GM19240 (cell line): Measurements from ENCODE around the gene MTCL3.
A peak's percentile ranks its signal among the peaks of the same experiment; 100 is the strongest.

Experiments
- DNase-seq: peaks from one replicate; pipeline ENCODE4 v3.0.0; 2011; ENCODE audit warnings: low spot score; ENCODE audit not compliant: insufficient read length

The MTCL3 gene

DNA sequence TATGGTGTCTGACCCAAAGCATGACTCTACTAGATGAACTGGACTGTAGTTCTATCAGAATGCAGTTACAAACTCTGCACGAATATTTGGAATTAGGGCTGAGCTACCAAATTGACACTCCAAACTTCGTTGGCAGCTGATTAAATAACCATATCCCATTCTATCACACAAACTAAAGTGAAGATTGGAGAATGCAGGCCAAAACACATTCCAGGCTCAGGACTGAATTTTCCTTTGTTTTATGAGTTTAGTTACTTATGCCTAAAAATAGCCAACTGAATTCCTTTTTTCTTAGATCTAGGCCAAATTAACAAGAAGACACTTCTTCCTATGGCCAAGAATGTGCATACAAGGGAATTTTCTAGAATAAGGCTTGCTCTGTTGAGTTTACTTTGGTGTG lies 50.2 kb downstream of the MTCL3 start:
- DNase-seq = no peak

DNA sequence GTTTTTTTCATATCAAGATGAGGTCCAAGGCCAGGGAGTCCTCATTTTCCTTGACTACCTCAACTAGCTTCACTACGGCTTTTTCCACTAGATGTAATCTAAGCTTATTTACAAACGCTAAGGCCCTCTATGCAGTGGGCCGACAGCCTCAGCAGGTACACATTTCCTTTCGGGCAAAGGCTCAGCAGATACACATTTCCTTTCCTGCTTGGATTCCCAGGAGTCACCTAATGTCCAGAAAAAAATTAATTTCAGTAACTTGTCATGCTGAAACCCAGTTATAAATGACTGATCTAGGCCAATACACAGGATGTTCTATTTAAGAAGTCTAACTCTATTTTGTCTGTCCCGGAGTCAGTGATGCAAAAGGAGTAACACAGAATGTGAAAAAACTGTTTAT lies 52.7 kb downstream of the MTCL3 start:
- no peak for DNase-seq

DNA sequence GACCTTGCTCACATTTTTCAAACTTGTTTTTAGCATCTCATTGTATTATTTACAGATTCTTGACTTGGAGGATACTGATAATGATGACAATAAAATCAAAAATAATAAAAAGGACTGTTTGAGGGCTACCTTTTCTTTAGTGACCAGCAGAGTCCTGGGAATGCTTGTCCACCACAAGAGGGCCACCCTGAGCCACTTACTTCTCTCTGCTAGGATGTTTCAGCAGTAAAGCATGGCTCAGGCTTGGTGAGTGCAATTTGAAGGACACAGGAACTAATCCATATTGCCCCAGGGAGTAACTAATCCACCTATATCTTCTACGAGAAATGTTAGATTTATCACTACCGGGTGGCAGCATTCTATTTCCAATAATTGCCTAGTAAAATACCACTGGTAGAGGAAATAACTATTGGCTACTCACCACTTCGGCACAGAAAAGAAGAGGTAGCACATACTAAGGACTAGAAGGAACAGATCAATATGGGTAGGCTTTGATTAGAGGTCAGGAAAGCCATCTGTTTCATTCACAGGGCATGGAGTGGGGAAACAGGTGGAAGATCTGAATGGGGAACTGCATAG lies 54.2 kb downstream of the MTCL3 start:
- peak; percentile 33 for DNase-seq

DNA sequence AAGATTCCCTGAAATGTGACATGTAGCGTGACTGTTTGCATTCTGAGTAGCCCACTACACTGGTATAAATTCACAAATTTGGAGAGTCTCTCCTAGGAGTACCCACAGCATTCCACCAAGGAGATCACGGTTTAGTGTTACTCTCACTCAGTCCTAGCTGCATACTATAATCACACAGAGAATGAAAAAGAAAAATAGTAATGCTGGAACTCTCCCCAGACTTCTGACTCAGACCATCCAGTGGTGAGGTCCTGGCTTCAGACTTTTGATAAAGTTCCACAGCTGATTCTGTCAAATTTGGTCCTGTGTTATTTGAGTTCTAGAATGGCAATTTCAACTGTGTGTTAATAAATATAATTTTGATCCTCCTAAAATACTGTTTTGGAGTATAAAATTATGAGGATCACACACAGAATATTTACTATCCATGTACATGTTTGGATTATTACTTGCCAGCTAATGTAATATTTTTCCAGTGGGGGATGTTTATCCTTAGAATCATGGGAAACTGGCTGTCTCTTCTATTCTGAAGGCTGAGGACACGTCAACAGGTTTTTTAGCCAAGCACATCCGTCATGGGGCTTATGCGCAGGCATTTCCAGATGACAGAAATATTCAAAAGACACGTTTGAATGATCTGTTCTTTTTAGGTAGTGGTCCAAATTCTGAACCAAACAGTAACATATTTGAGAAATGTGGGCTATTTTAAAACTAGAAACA lies 54.8 kb downstream of the MTCL3 start:
- no peak for DNase-seq

DNA sequence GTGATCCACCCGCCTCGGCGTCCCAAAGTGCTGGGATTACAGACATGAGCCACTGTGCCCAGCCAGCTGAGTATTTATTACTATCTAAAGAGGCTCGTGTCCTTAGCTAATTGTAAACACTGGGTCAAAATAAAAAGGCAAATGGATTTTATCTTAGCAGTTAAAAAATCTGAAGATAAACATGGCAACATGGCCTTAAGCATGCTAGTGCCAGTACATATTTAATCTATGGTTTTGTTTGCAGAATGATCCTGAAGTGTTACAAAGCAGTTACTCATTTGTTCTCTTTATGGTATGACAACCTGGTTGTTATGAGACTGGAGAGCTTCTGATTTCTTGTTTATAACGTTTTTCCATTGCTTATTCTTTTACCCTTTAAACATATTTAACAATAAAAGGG lies 56.1 kb downstream of the MTCL3 start:
- DNase-seq = no peak

DNA sequence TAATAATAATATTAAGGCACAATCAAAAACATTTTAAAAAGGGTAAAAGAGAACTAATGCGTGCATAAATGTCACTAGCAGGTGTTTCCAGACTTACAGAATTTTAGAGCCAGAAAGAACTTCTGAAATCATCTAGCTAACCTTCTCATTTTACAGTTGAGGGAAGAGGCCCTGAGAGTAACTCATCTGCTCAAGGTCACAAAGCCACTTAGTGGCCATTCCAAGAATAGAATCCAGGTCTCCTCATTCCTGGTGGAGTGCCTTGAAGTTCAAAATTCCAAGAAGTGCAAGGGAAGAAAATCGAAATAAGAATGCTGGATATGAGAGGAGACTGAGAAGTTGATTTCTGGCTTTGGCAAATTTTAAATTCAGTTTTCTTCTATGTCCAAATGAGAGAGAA lies 56.8 kb downstream of the MTCL3 start:
- DNase-seq = no peak

DNA sequence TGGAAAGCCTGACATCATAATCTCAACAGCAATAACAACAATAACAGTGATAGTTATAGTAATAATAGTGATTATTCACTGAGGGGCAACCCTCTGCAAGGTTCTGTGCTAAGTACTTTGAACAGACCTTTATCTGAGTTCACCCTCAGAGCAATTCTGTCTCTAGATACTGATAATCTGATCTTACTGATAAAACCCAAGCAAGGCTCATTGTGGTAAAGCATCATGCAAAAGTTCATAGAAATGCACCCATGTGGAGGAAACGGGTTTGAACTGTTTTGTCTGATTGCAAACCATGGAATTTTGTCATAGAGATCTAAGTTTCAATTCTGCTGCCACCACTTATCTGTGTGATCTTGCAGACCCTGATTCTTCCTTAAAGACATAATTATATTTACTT lies 58.7 kb downstream of the MTCL3 start:
- DNase-seq = no peak

DNA sequence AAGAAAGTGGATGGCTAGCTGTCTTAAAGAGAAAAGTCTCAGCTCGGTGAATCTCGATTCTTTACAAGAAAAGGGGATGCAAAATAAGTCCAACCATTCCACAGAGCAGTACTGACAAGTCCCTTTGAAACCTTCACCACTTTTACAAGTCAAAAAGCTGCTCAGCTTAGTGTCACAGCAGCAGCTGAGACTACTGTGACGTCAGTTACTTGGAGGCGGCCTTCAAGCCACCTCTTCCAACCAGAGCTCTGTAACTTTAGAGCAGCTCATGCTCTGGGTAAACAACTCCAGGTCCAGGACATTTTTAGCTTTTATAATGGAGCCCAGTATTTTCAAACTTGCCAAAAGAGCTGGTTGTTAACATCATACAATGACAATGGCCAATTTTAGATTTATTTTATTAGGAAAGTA lies 59.9 kb downstream of the MTCL3 start, which contains the start of gene KIAA0408:
KIAA0408 (minus strand) TSS at position 159 of the 411 bp plus-strand sequence. CDS start 5,408 bp downstream, outside the sequence.
- DNase-seq = no peak

DNA sequence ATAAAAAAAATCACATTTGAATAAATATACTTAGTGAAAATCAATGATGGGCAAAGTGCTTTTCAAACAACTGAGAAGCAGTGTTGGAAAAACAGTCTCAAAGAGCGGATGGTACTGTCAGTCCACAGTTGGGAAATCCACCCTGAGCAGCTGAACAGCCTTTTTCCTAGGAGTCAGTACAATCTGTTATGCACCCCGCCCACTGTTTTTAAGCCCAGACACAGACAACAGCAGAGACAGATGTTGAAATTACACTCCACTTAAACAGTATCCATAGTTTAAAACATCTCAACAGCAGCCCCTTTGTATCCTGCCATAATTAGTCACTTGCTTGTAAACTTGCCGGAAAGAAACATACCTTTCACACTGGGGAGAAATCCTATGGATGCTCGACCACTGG lies 60.3 kb downstream of the MTCL3 start:
- no peak for DNase-seq

DNA sequence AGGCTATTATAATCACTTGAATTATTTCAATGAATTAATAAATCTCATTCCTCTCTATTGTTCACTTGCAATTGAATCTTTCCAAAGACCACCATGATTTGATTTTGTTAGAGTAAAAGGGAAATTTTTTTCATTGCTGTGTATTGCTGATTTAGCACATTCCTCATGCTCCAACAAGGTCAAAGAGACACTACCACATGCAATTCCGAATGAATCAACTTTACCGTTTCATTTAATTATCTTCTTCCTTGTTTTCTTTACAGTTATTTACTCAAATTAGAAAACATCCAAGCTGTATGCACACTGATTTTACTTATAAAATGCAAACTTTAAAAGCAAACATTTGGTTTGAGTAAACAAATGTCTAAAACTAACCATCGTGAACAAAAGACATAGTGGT lies 60.9 kb downstream of the MTCL3 start:
- no peak for DNase-seq

DNA sequence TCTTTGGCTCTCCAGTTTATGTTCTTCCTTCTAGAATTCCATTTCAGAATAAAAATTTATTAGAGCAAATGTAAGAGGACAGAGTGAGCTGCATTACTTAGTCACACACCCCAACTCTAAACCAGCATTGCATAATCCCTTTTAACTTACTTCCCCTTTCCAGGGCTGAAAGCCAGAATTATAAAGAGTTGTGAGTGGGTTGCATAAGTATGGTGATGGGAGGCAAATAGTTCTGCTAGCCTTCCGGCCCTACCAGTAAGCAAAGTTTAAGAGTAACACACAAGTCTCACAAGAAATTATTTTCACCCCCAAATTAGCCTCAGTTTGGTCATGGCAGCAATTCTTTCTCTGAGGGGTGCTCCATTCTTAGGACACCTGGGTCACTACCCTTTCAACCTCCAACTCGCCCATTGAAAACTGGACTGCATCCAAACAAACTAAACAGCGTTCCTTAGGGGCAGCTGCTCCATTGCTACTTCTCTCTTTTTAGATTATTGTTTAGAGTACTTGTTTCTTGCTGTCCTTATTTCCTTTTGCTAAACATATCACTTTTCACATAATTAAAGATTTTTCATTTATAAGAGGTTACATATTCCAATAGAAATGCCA lies 61.6 kb downstream of the MTCL3 start:
- no peak for DNase-seq

DNA sequence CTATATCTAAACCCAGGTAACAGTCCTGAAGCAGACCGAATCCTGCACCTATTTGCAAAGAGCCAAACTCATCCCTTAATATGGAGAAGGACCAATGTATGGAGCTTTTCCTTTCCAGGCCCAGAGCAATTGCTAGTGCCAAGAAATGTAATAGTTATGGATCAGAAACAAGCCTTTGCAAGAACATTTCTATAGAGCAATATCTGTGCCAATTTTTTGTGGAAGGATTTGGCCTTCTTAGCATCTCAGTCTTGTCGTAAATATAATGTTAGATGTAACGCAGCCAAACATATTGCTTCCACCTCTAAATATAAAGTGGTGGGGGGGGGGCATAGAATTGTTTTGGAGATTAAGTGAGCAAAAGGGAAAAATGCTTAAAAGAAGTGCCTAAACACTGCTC lies 62.7 kb downstream of the MTCL3 start:
- no peak for DNase-seq

DNA sequence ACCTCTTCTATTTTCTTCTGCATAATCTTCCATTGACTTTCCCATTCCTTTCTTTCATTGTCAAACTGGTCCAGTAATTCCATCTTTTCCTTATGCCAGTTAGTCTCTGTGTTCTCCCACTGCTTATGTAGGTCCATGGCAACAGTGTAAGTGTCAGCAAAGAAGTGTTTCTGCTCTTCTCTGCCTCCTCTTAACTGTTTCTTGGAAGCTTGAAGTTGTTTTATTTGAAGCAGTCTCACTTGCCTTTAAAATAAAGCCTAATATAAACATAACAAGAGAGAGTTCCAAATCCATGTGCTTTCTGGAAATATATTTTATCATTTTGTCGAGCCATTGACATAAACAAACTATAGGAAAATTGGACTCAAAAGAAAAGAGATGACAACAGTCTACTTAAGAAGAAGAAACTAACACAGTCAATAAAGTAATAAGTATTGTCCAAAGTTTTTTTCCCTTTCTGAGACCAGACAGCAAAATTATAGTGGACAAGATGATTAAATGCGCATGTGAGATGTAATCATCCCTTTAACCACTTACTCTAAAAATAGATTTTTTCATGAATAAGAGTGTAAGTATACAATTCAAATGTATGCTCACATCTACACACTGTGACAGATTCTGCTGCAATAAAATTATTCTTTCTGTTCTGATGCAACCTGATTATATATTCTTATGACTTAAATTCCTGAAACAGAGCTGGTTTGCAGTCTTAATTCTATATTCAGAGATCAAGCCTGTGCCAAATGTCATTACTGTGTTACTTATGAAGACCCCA lies 65.1 kb downstream of the MTCL3 start:
- no peak for DNase-seq

DNA sequence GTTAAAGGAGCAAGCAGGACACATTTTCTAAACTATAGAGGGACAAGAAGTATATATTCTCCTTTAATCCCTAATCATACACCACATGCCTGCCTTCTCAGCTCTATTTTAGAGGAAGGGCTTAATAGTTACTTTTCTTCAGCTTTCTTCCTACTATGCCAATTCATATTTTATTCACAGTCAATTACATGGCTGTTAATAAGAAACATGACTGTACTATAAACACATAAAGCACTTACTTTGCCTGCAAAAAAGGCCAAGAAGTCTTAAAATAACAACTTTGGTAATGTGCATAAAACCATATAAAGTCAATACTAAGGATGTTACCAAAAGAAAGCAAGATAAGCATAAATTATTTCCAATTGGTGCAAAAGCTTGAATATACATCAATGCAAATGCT lies 66.3 kb downstream of the MTCL3 start:
- DNase-seq = no peak

DNA sequence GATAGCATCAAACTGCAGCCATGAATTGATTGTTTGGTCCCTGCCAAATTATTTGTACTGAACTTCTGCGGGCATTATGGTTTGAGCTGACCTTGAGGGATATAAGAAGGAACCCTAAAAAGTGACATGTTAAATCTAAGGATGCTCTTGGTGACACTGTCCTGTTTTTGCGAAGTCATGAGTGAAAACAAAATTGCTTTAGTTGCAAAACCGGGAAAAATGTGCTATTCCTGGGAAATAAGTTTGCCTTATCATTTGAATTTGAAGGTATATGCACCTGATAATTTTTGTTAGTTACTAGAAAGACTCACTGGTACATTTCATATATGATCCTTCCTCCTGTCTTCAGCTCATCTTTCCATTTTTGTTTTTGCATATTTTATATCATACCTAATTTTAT lies 67.7 kb downstream of the MTCL3 start:
- DNase-seq = no peak

DNA sequence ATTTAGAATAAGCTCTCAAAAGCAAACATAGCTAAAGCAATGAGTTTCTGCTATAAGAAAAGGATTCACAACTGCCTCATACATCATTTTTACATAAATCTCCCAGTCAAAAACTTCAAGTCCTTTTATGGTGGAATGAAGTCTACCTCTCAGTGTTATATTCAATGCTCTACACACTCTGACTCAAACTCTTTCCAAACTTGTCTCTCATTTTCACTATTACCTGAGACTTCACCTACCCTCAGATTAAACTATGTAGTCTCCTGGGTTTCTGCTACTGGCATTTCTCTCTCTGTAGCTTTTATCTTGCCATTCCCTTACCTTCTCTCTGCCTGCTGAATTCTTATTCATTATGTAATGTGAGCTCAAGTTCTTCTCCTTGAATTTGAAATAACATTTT lies 71.4 kb downstream of the MTCL3 start:
- DNase-seq = no peak

DNA sequence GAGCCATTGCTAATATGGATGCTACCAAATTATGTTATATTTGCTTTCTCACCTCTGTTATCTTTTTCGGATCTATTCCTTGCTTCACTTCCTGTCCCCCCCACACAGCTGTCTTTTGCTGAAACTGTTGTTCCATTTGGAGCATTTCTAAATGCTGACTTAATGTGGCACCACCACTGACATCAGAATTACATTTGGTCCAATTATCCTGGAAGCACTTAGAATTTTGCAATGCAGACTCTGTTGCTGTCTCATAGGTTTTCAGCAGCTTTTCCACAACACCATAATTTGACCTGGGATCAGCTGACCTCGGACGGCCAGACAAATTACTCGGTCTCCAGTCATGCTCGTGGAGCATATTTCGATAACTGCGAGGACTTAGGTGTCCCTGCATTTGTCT lies 72.8 kb downstream of the MTCL3 start:
- no peak for DNase-seq

DNA sequence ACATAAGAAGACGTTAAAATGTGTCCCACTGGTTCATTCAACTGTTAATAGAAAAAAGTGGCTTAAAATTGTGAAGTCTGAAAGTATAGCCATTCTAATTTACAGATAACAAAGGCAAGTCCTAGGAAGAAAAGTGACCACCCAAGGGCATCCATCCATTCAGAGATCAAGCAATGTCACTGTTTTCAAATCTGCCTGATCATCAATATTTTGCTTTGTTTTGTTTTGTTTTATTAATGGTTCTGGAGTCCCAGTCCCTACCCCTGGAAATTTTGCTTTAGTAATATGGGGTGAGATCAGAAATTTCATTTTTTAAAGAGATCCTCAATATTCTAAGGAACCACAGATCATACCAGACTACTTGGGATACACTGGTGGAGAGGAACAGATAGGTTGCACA lies 77.3 kb downstream of the MTCL3 start:
- DNase-seq = no peak

DNA sequence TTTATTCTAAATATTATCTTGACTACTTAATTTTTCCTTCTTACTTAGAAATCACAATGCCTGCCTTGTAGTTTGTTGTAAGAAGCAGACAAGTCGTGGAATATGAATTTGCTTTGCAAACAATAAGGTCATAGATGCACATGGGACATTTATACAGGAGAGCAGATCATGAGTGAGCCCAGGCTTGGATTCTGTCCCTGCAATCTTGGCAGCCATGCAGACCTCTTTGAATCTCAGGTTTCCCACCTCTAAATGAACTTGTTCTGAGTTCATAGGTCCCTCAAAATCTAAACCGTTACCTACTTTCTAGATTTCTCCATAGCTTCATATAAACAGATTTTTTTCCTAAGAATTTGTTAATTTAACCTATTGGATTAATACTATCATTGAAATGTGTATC lies 79.4 kb downstream of the MTCL3 start:
- DNase-seq = no peak

DNA sequence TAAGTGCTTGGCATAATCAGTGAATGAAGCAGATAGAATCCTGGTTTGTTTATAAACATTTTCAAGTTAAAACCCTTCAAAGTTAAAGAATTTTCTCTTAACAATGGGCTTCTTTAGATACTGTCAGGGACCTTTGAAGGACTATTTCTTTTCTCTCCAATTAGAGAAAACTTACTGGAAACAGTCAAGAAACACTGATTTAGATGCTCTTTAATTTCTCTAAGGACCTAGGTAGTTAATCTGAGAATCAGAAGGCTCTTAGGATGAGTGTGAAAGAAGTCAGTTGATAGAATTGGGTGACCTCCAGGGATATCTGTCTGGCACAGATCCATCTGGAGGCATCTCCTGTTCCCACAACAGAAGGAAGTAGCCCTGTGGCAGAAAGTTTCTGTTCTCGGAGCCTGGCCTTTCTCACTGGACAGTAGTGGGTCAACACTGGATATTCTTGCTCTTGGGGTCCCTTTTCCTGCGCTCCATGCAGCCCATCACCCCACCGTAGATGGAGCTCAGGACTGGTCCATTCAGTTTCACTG lies 82.5 kb downstream of the MTCL3 start:
- DNase-seq = no peak

DNA sequence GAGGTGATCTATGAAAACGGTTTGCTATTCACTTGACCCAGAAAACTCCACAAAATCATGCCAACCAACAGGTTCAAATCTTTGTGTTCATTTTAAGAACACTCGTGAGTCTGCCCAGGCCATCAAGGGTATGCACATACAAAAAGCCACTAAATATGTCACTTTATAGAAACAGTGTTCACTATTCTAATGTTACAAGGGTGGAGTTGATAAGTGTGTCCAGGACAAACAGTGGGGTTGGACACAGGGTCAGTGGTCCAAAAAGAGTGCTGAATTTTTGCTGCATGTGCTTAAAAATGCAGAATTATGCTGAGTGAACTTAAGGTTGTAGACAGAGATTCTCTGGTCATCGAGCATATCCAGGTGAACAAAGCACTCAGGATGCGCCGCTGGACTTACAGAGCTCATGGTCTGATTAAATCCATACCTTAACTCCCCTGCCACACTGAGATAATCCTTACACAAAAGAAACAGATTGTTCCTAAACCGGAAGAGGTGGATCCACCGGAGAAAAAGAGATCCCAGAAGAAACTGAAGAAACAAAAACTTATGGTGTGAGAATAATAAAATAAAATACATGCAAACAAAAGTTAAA lies 83.4 kb downstream of the MTCL3 start:
- DNase-seq = no peak

DNA sequence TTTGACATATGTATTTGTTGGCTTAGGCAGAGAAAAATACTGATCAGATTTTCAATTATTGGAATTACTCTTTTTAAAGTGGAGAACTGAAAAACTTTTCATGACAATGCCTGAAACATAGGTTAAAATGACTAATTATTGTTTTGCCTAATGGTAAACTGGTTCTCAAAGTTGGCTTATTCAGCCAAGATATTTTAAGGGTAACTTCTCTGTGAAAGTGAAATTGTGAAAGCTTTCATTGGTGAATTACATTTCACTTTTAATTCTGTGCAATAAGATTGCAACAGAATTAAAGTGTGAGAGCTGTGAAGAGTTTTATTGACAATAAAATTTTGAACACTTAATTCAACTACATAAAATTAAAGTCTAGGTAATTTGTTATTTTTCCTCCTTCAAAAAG lies 84.5 kb downstream of the MTCL3 start:
- no peak for DNase-seq
